OCI-LY7 (cell line): Measurements from ENCODE around the gene PVALEF. TPM values are rescaled to one million over a fixed set of nuclear protein-coding genes. Genes with fewer than 3 reads are reported as not detected.

ENCODE experiments used
- BruUV-seq: library from RNA; stranded (reverse); fragments of 400-500 nt; replicated peaks from 2 replicates; lab custom pipeline; 2021; lab: Mats Ljungman, UMichigan
- CTCF ChIA-PET: fragments of 300-600 bp; sonication (Branson Sonifier 250); formaldehyde crosslinking; loops from one replicate; lab custom pipeline; 2022; ENCODE audit warnings: antibody characterized with exemption; ENCODE audit not compliant: unreplicated experiment; lab: Charles Lee
- POLR2A ChIA-PET: fragments of 300-600 bp; sonication (Branson Sonifier 250); formaldehyde crosslinking; loops from one replicate; lab custom pipeline; 2022; ENCODE audit warnings: antibody characterized with exemption; lab: Charles Lee
- DNase-seq: peaks from one replicate; pipeline ENCODE4 v3.0.0-alpha.2; 2015; ENCODE audit warnings: low spot score
- H2AFZ ChIP-seq: fragments of 200-600 bp; sonication (generic), shearing (Covaris generic); 2 replicates; pipeline ENCODE4 v1.6.1; 2014; ENCODE audit warnings: mild to moderate bottlenecking, antibody characterized with exemption, low read length, moderate library complexity
- H3K27ac ChIP-seq: fragments of 200-600 bp; sonication (generic); 2 replicates; pipeline ENCODE4 v1.5.1; 2014; ENCODE audit warnings: mixed run types, low read depth, mild to moderate bottlenecking, moderate library complexity, low read length, inconsistent platforms; ENCODE audit not compliant: poor library complexity, severe bottlenecking
- H3K36me3 ChIP-seq: fragments of 200-600 bp; sonication (generic); 2 replicates; pipeline ENCODE4 v1.6.1; 2014; ENCODE audit warnings: mild to moderate bottlenecking, antibody characterized with exemption, low read length, moderate library complexity, mixed read lengths; ENCODE audit not compliant: insufficient read depth
- H3K4me1 ChIP-seq: fragments of 200-600 bp; sonication (generic); 2 replicates; pipeline ENCODE4 v1.5.1; 2014; ENCODE audit warnings: mild to moderate bottlenecking, low read length; ENCODE audit not compliant: insufficient read depth, poor library complexity, severe bottlenecking
- H3K4me2 ChIP-seq: fragments of 200-600 bp; sonication (generic); 2 replicates; pipeline ENCODE4 v1.6.1; 2014; ENCODE audit warnings: mild to moderate bottlenecking, low read length
- H3K4me3 ChIP-seq: fragments of 200-600 bp; sonication (generic); 2 replicates; pipeline ENCODE4 v1.5.1; 2014; ENCODE audit warnings: mild to moderate bottlenecking, low read depth, low read length; ENCODE audit not compliant: poor library complexity, severe bottlenecking
- H3K79me2 ChIP-seq: fragments of 200-600 bp; sonication (generic); 2 replicates; pipeline ENCODE4 v1.6.1; 2016; ENCODE audit warnings: low read depth, mild to moderate bottlenecking, low read length, moderate library complexity, mixed read lengths; ENCODE audit not compliant: insufficient read depth
- H3K9me2 ChIP-seq: fragments of 200-600 bp; sonication (generic); 2 replicates; pipeline ENCODE4 v1.6.1; 2016; ENCODE audit warnings: mild to moderate bottlenecking, low read length, mixed read lengths; ENCODE audit not compliant: insufficient read depth
- H3K9me3 ChIP-seq: fragments of 200-600 bp; sonication (generic); 2 replicates; pipeline ENCODE4 v1.6.1; 2014; ENCODE audit warnings: mild to moderate bottlenecking, mixed run types, low read length, mixed read lengths
- H4K20me1 ChIP-seq: fragments of 200-600 bp; sonication (generic); 2 replicates; pipeline ENCODE4 v1.6.1; 2014; ENCODE audit warnings: mild to moderate bottlenecking, antibody characterized with exemption, low read length, moderate library complexity, mixed read lengths; ENCODE audit not compliant: insufficient read depth
- EZH2phosphoT487 ChIP-seq: fragments of 200-600 bp; sonication (generic); IDR thresholded peaks from 2 replicates; pipeline ENCODE4 v1.6.1; 2018; ENCODE audit warnings: low read depth, borderline replicate concordance, mild to moderate bottlenecking, mixed run types, antibody characterized with exemption, low read length, moderate library complexity, mixed read lengths
- intact Hi-C: fragments of 100-400 bp; cut with micrococcal nuclease; formaldehyde crosslinking; loops from one replicate; pipeline ENCODE4 v1.10.0; 2022; ENCODE audit not compliant: unreplicated experiment
- total RNA-seq, 2 experiments: library from RNA; depleted of rRNA in 1 of 2; stranded (reverse); fragments of >200 nt in 1 of 2; shearing (Covaris generic) in 1 of 2; gene quantifications; 2 replicates each; pipeline ENCODE4 v1.2.3, GENCODE V29; 2014 to 2022
- TF ChIP-seq, protein P1 (sequence below): fragments of 200-600 bp; sonication (generic); conservative IDR thresholded peaks from 2 replicates; pipeline ENCODE4 v1.5.1; 2014; ENCODE audit warnings: mild to moderate bottlenecking, antibody characterized with exemption, low read length, moderate library complexity, mixed read lengths

The PVALEF gene
- total RNA-seq, 2 experiments from 2014 or later, result not detected

DNA sequence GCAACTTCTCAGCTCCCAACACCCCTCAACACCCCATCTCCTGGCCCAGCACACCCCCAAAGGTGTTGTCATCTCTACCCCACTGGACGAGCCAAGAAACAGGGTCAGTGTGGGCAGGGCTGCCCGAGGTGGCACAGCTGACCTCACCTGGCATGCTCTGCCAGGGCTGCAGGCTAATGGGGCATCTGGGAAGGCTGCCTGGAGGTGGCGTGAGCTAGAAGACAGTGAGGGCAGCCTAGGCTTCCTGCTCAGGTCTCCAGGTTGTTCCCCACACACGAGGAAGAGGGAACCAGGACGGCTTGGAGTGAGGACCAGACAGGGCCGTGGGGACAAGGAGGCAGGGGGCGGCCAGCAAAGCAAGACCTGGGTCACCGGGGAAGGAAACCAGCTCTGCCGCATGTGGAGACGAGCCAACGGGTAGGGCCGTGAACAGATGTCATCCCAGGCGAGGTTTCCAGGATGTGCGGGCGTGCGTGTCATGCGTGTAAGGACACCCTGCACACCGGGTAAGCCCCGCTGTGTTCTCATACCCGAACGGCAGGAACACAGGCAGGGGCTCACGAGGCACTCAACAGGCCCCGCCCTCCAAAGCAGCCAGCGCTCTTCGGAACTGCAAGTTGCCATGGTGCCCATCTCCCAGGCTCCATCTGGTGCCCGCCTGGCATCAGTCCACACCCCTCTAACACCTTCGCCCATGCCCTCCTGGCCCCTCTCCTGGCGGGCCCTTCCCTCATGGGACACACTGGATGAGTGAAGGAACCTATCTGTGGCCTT lies 29.6 kb upstream of the PVALEF start:
- TF ChIP-seq, protein P1, sequence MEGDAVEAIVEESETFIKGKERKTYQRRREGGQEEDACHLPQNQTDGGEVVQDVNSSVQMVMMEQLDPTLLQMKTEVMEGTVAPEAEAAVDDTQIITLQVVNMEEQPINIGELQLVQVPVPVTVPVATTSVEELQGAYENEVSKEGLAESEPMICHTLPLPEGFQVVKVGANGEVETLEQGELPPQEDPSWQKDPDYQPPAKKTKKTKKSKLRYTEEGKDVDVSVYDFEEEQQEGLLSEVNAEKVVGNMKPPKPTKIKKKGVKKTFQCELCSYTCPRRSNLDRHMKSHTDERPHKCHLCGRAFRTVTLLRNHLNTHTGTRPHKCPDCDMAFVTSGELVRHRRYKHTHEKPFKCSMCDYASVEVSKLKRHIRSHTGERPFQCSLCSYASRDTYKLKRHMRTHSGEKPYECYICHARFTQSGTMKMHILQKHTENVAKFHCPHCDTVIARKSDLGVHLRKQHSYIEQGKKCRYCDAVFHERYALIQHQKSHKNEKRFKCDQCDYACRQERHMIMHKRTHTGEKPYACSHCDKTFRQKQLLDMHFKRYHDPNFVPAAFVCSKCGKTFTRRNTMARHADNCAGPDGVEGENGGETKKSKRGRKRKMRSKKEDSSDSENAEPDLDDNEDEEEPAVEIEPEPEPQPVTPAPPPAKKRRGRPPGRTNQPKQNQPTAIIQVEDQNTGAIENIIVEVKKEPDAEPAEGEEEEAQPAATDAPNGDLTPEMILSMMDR, result no peak
- no peak for TF ChIP-seq EZH2phosphoT487
- DNase-seq, result no peak
- no TSS peak for BruUV-seq
- H4K20me1 ChIP-seq, result no peaks in the 10 kb centered on the region
- H3K36me3 ChIP-seq, result no peaks in the 10 kb centered on the region
- intact Hi-C loops, result no loop called here
- H3K79me2 ChIP-seq, result no peaks in the 10 kb centered on the region
- H3K4me3 ChIP-seq, result no peak overlapping the region
- POLR2A ChIA-PET, result no interaction called here
- no peak overlapping the region for H3K4me2 ChIP-seq
- CTCF ChIA-PET, result no interaction called here
- no peaks in the 10 kb centered on the region for H3K4me1 ChIP-seq
- no peak overlapping the region for H2AFZ ChIP-seq
- H3K9me3 ChIP-seq, result no peaks in the 10 kb centered on the region
- H3K9me2 ChIP-seq, result no peaks in the 10 kb centered on the region
- no peak overlapping the region for H3K27ac ChIP-seq

DNA sequence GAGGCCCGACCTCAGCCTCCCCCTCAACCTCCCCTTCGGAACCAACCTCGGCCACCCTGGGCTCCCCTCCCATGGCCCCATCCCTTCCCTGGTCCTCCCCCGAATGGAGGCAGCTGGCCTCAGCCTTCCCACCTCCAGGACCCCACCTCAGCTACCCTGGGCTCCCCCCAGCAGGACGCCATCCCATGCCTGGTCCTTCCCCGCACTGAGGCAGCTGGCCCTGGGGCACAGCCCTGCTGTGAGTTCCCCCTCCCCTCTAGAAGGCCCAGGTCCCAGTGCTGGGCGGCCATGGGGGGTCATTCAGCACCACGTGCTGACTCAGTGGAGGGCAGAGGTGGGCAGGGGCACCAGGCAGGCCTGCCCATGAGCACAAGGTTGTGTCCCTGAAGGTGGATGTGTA lies 28.9 kb upstream of the PVALEF start:
- Histone ChIP-seq H3K9me3 (no peaks in the 10 kb centered on the region), H4K20me1 (no peaks in the 10 kb centered on the region), H3K36me3 (no peaks in the 10 kb centered on the region), H3K4me2 (no peak overlapping the region), H2AFZ (no peak overlapping the region), H3K4me1 (no peaks in the 10 kb centered on the region), H3K79me2 (no peaks in the 10 kb centered on the region), H3K9me2 (no peaks in the 10 kb centered on the region), H3K27ac (no peak overlapping the region), H3K4me3 (no peak overlapping the region)
- CTCF ChIA-PET, result no interaction called here
- DNase-seq, result no peak
- no TSS peak for BruUV-seq
- POLR2A ChIA-PET, result no interaction called here
- intact Hi-C loops, result no loop called here
- TF ChIP-seq EZH2phosphoT487, result no peak
- TF ChIP-seq, protein P1, result no peak

DNA sequence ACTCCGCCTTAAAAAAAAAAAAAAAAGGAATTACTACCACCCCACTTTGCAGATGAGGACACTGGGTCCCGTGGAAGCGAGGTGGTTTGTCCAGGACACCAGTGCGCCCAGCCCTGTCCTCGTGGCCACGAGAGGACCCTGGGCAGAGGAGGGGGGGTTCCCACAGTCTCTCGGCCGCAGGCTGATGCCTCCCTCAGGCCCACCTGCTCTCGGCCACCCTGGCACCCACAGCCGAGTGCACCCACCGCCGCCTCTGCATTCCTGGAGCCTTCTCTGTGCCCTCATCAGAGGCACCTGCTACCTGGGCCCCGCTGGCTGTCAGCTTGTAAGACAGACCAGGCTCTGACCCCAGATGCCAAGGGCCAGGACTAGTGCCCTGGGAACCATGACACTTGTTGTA lies 28.1 kb upstream of the PVALEF start:
- intact Hi-C loops, result no loop called here
- DNase-seq, result no peak
- Histone ChIP-seq H3K9me3 (no peaks in the 10 kb centered on the region), H3K36me3 (no peaks in the 10 kb centered on the region), H2AFZ (no peak overlapping the region), H3K4me2 (no peak overlapping the region), H3K79me2 (no peaks in the 10 kb centered on the region), H3K27ac (no peak overlapping the region), H3K4me3 (no peak overlapping the region), H4K20me1 (no peaks in the 10 kb centered on the region), H3K9me2 (no peaks in the 10 kb centered on the region), H3K4me1 (no peaks in the 10 kb centered on the region)
- ChIA-PET CTCF (no interaction called here), POLR2A (no interaction called here)
- TF ChIP-seq, protein P1, result no peak
- no peak for TF ChIP-seq EZH2phosphoT487
- no TSS peak for BruUV-seq
